CD14-positive monocyte (primary cell): Measurements from ENCODE around the gene CYP26C1. TPM values are rescaled to one million over a fixed set of nuclear protein-coding genes. Genes with fewer than 3 reads are reported as not detected.

Experiments used
- DNase-seq, 3 donors: peaks; one replicate each; pipeline ENCODE4 v3.0.0-alpha.2; 2011 to 2022
- H2AFZ ChIP-seq: 2 replicates; pipeline ENCODE4 v1.6.0; 2012; ENCODE audit warnings: mild to moderate bottlenecking, low read depth, low read length, inconsistent platforms; ENCODE audit not compliant: insufficient read depth, poor library complexity, severe bottlenecking
- H3K27ac ChIP-seq, 2 donors: 1 replicate in 1 of 2; 2 replicates in 1 of 2; pipeline ENCODE4 v1.5.1; 2012 to 2013; ENCODE audit warnings: low read length in 2 of 2, control low read depth in 1 of 2, inconsistent platforms in 1 of 2, low read depth in 1 of 2, mild to moderate bottlenecking in 1 of 2
- H3K27me3 ChIP-seq, 2 donors: one replicate each; pipeline versions ENCODE4 v1.6.0 to v1.6.1; 2011 to 2013; ENCODE audit warnings: low read length in 2 of 2; ENCODE audit not compliant: control insufficient read depth in 2 of 2, insufficient read depth in 2 of 2
- H3K36me3 ChIP-seq, 2 donors: replicated peaks in 1 of 2; 1 replicate in 1 of 2; 2 replicates in 1 of 2; pipeline versions ENCODE4 v1.5.1 to v1.6.1; 2012 to 2013; ENCODE audit warnings: low read length in 2 of 2, control low read depth in 1 of 2, inconsistent platforms in 1 of 2, mild to moderate bottlenecking in 1 of 2; ENCODE audit not compliant: insufficient read depth in 2 of 2, control insufficient read depth in 1 of 2
- H3K4me1 ChIP-seq, 2 donors: 1 replicate in 1 of 2; 2 replicates in 1 of 2; pipeline versions ENCODE4 v1.5.1 to v1.6.1; 2012 to 2013; ENCODE audit warnings: low read length in 2 of 2, control low read depth in 1 of 2, inconsistent platforms in 1 of 2, mild to moderate bottlenecking in 1 of 2, moderate library complexity in 1 of 2; ENCODE audit not compliant: insufficient read depth in 2 of 2, control insufficient read depth in 1 of 2
- H3K4me2 ChIP-seq: replicated peaks from 2 replicates; pipeline ENCODE3; 2012; ENCODE audit warnings: low read length, moderate library complexity, mild to moderate bottlenecking; ENCODE audit not compliant: poor library complexity, severe bottlenecking; ENCODE audit errors: extremely low read depth
- H3K4me3 ChIP-seq, 3 experiments: fragments of 200-600 bp in 1 of 3; sonication (generic) in 1 of 3; replicated peaks in 1 of 3; 1 replicate in 2 of 3; 2 replicates in 1 of 3; pipeline ENCODE4 v1.5.1; 2011 to 2013; ENCODE audit warnings: low read length in 3 of 3, mild to moderate bottlenecking in 3 of 3, control low read depth in 2 of 3, low read depth in 2 of 3, inconsistent platforms in 1 of 3, moderate library complexity in 1 of 3
- H3K79me2 ChIP-seq: 2 replicates; pipeline ENCODE4 v1.6.0; 2012; ENCODE audit warnings: mild to moderate bottlenecking, control low read depth, inconsistent platforms, low read length, moderate library complexity; ENCODE audit not compliant: insufficient read depth
- H3K9ac ChIP-seq: 2 replicates; pipeline ENCODE4 v1.6.0; 2017; ENCODE audit warnings: low read length, mild to moderate bottlenecking; ENCODE audit not compliant: insufficient read depth, poor library complexity, severe bottlenecking
- H3K9me3 ChIP-seq, 2 donors: replicated peaks in 1 of 2; 1 replicate in 1 of 2; 2 replicates in 1 of 2; pipeline versions ENCODE4 v1.5.1 to v1.6.1; 2012 to 2013; ENCODE audit warnings: low read length in 2 of 2, control low read depth in 1 of 2; ENCODE audit not compliant: control insufficient read depth in 1 of 2, insufficient read depth in 1 of 2
- H4K20me1 ChIP-seq: 2 replicates; pipeline ENCODE4 v1.6.0; 2012; ENCODE audit warnings: mild to moderate bottlenecking, low read length, control low read depth, moderate library complexity; ENCODE audit not compliant: insufficient read depth
- H3K27ac Mint-ChIP-seq, 7 donors: one replicate each; pipeline ENCODE4 v1.8.0; 2020; ENCODE audit warnings: mild to moderate bottlenecking in 7 of 7, mixed read lengths in 7 of 7, moderate library complexity in 6 of 7, inconsistent platforms in 2 of 7
- H3K27me3 Mint-ChIP-seq, 3 donors: one replicate each; pipeline ENCODE4 v1.8.0; 2021 to 2022; ENCODE audit warnings: low read depth in 3 of 3, mild to moderate bottlenecking in 3 of 3, mixed read lengths in 3 of 3, moderate library complexity in 3 of 3, inconsistent platforms in 1 of 3
- H3K36me3 Mint-ChIP-seq, 2 donors: one replicate each; pipeline ENCODE4 v1.8.0; 2020; ENCODE audit warnings: mixed read lengths in 2 of 2, inconsistent platforms in 1 of 2, mild to moderate bottlenecking in 1 of 2
- H3K4me1 Mint-ChIP-seq: one replicate; pipeline ENCODE4 v1.8.0; 2020; ENCODE audit warnings: mild to moderate bottlenecking, mixed read lengths
- H3K4me3 Mint-ChIP-seq, 2 donors: one replicate each; pipeline ENCODE4 v1.8.0; 2020; ENCODE audit warnings: mild to moderate bottlenecking in 2 of 2, mixed read lengths in 2 of 2, moderate library complexity in 1 of 2
- H3K9me3 Mint-ChIP-seq, 7 donors: one replicate each; pipeline ENCODE4 v1.8.0; 2020 to 2022; ENCODE audit warnings: mixed read lengths in 7 of 7, mild to moderate bottlenecking in 6 of 7, moderate library complexity in 6 of 7, inconsistent platforms in 2 of 7
- WGBS: methylation state at CpG from one replicate; pipeline ENCODE4 v1.1.5; 2013; ENCODE audit warnings: missing lambda C conversion rate; ENCODE audit not compliant: insufficient coverage; 5-methylcytosine and 5-hydroxymethylcytosine counted together
- intact Hi-C, 2 donors: fragments of 100-400 bp; cut with micrococcal nuclease; formaldehyde crosslinking; loops; one replicate each; pipeline versions ENCODE4 v1.15.0 to v1.15.1; 2023
- polyA plus RNA-seq, 3 donors: library from polyadenylated mRNA; depleted of rRNA in 1 of 3; unstranded in 2 of 3; stranded (reverse) in 1 of 3; fragments of 300-500 nt in 2 of 3; fragments of >200 nt in 1 of 3; fragmentation: Illumina TruSeq in 2 of 3; gene quantifications; 1 replicate in 2 of 3; 2 replicates in 1 of 3; pipeline ENCODE4 v1.2.3, GENCODE V29; 2012 to 2021
- TF ChIP-seq, protein P1 (sequence below): fragments of 200-600 bp; IDR thresholded peaks from one replicate; pipeline ENCODE4 v1.8.0; 2022; ENCODE audit warnings: antibody characterized with exemption, mild to moderate bottlenecking

Gene CYP26C1
- polyA plus RNA-seq, 3 donors: not detected

- no peaks in the 10 kb centered on the region for H3K27me3 ChIP-seq
- no peaks in the 10 kb centered on the region for H3K4me1 ChIP-seq
- H3K9ac ChIP-seq: no peak overlapping the region
- Mint-ChIP-seq H3K36me3 (no peaks in the 10 kb centered on the region), H3K9me3 (peaks cover 0 to 2% (median 0%) of the 10 kb centered on the region in 7 donors), H3K4me3 (no peak overlapping the region), H3K27ac (no peak overlapping the region), H3K4me1 (peaks cover 9% of the 10 kb centered on the region), H3K27me3 (peaks cover 3 to 10% (median 5%) of the 10 kb centered on the region in 3 donors)
- no peaks in the 10 kb centered on the region for H3K36me3 ChIP-seq
- TF ChIP-seq, protein P1, sequence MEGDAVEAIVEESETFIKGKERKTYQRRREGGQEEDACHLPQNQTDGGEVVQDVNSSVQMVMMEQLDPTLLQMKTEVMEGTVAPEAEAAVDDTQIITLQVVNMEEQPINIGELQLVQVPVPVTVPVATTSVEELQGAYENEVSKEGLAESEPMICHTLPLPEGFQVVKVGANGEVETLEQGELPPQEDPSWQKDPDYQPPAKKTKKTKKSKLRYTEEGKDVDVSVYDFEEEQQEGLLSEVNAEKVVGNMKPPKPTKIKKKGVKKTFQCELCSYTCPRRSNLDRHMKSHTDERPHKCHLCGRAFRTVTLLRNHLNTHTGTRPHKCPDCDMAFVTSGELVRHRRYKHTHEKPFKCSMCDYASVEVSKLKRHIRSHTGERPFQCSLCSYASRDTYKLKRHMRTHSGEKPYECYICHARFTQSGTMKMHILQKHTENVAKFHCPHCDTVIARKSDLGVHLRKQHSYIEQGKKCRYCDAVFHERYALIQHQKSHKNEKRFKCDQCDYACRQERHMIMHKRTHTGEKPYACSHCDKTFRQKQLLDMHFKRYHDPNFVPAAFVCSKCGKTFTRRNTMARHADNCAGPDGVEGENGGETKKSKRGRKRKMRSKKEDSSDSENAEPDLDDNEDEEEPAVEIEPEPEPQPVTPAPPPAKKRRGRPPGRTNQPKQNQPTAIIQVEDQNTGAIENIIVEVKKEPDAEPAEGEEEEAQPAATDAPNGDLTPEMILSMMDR: no peak
- no peaks in the 10 kb centered on the region for H3K9me3 ChIP-seq
- no peak overlapping the region for H3K27ac ChIP-seq
- H3K4me2 ChIP-seq: no peak overlapping the region
- H3K79me2 ChIP-seq: no peaks in the 10 kb centered on the region
- WGBS: no CpG with 5 or more reads among the region's 1 CpG
- intact Hi-C loops: no loop called here
- no peak overlapping the region for H3K4me3 ChIP-seq
- DNase-seq: no peak
- H2AFZ ChIP-seq: no peak overlapping the region
- no peaks in the 10 kb centered on the region for H4K20me1 ChIP-seq
These were observed 34.6 kb downstream of the CYP26C1 start for GRCh38 chr10:93095225-93095624.

GRCh38 chr10:93096901-93097300 lies 36.3 kb downstream of the CYP26C1 start:
- H3K4me1 Mint-ChIP-seq: peaks cover 1% of the 10 kb centered on the region
- no peaks in the 10 kb centered on the region for H3K79me2 ChIP-seq
- H3K27me3 Mint-ChIP-seq: peaks cover 3 to 10% (median 5%) of the 10 kb centered on the region in 3 donors
- WGBS: 92% methylated on average over 4 of the region's 5 CpGs
- H3K9ac ChIP-seq: no peak overlapping the region
- no peak for DNase-seq
- H4K20me1 ChIP-seq: no peaks in the 10 kb centered on the region
- no peaks in the 10 kb centered on the region for H3K9me3 ChIP-seq
- TF ChIP-seq, protein P1: no peak
- no peak overlapping the region for H3K4me3 ChIP-seq
- H3K4me2 ChIP-seq: no peak overlapping the region
- H3K4me3 Mint-ChIP-seq: no peak overlapping the region
- H3K27ac Mint-ChIP-seq: no peak overlapping the region
- H3K27ac ChIP-seq: no peak overlapping the region
- H3K4me1 ChIP-seq: no peaks in the 10 kb centered on the region
- H3K27me3 ChIP-seq: no peaks in the 10 kb centered on the region
- H3K9me3 Mint-ChIP-seq: peaks cover 0 to 5% (median 0%) of the 10 kb centered on the region in 7 donors
- no peak overlapping the region for H2AFZ ChIP-seq
- H3K36me3 Mint-ChIP-seq: no peaks in the 10 kb centered on the region
- intact Hi-C loops: no loop called here
- H3K36me3 ChIP-seq: no peaks in the 10 kb centered on the region
